Peyer's patch (tissue), 4 donors: ENCODE results near the gene SERPINB1.

Source experiments
- CTCF ChIP-seq, 6 experiments: fragments of 450-650 bp in 4 of 6; fragments of 200-600 bp in 2 of 6; sonication (generic) in 1 of 6; IDR thresholded peaks; one replicate each; pipeline ENCODE4 v1.5.1; 2017 to 2019; ENCODE audit warnings: antibody characterized with exemption in 6 of 6, mild to moderate bottlenecking in 3 of 6, moderate library complexity in 1 of 6
- POLR2A ChIP-seq, 2 donors: fragments of 450-650 bp; IDR thresholded peaks; one replicate each; pipeline ENCODE4 v1.5.1; 2017; ENCODE audit warnings: antibody characterized with exemption in 2 of 2, mild to moderate bottlenecking in 2 of 2, moderate library complexity in 2 of 2

GRCh38 chr6:2850538-2851113, 9.0 kb upstream of the SERPINB1 start:
- TF ChIP-seq CTCF (IDR thresholded peaks at IDR 0.05), result no peak
- no peak for TF ChIP-seq POLR2A (IDR thresholded peaks at IDR 0.05)
